HG02798 (cell line): ENCODE measurements around the gene VTCN1.
"Not testable (repeated sequence)": the region's sequence is repeated elsewhere in the genome, so short reads cannot be mapped to it uniquely, and the experiment has no call there.

Experiments used
- ATAC-seq: cut with Tn5 transposase; IDR thresholded peaks from one replicate; pipeline ENCODE4 v1.9.1; 2021; ENCODE audit warnings: mild to moderate bottlenecking; ENCODE audit not compliant: unreplicated experiment, poor library complexity

VTCN1 gene

DNA sequence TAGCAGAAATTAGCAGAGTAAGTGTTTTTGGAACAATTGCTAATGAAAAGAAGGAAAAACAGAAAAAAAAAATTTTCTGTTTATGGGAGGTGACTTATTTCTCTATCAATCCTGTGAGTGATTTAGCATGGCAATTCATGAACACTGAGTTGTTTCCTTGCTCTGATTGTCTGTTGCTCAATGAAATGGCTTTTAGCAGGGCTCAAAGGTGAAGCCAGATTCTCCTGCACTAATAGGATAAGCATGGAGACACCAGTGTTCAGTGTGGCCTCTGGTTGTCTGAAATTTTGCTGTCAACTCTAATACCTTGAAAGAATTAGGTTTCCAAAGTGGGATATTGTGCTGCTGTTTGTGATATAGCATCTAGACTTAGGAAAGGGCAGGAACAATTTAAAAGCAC lies 105.0 kb downstream of the VTCN1 start:
- ATAC-seq, result no peak

DNA sequence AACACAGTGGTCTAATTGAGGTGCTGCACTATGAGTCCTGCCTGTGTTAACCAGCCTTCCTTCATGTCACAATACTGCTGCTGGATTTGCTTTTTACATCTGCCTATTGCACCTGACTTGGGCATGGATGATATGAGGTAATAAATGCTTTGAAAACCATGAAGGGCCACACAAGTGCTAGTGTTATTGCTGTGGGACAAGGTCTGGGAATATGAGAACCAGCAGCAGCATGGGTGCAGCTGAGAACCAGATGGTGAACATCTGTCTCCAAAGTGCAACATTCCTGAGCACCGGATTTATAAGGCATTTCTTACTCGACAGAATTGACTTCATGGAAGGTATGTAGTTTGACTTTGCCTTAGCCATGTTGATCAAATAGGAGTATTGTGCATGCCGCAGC lies 105.7 kb downstream of the VTCN1 start:
- no peak for ATAC-seq

DNA sequence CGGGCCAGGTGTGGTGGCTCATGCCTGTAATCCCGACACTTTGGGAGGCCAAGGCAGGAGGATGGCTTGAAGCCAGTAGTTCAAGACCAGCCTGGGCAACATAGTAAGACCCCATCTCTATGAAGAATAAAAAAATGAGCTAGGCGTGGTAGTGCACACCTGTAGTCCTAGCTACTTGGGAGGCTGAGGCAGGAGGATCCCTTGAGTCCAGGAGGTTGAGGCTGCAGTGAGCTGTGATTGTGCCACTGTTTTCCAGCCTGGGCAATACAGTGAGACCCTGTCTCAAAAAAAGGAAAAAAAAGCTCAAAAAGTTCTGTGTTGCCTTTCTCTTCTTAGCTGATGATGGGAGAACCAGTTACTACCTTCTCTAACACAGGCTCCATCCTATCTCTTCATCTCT lies 108.9 kb downstream of the VTCN1 start:
- not testable (repeated sequence) for ATAC-seq

DNA sequence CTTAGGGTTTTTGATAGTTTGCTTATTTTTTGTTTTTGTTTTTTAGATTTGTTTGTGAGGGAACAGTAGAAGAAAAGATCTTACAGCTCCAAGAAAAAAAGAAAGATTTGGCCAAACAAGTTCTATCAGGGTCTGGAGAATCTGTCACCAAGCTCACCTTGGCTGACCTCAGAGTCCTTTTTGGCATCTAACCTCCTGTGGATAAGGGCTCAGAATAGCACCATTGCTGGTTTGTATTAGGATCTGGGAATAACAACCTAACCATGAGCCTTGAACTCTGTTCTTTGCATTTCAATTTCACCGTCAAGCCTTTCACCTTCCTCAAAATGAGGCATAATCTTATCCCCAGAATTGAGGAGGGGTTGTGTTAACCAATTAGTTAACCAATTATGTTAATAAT lies 109.4 kb downstream of the VTCN1 start:
- no peak for ATAC-seq

DNA sequence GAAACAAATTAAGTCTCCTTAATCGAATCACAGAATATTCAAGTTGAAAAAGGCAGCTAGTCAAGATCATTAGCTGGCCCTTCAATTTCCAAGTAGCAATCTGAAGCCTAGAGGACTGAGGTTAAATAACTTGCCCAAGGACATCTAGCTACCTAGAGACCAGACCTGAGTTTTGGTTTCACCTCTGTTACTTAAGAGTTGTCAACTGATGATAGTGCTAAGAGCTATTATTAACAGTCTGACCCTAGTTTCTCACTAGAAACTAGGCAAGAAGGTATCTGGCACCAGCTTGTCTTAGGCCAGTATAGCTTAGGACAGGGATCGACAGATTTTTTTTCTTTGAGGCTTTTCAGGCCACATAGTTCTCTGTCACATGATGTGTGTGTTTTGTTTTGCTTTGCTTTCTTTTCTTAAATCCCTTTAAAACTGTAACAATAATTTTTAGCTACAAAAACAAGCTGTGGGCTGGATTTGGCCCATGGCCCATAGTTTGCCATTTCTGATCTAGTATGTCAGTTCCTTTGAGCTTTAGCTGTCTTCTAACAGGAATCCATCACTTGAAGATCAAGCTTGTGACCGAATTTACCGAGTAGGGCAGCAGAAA lies 112.3 kb downstream of the VTCN1 start:
- no peak for ATAC-seq

DNA sequence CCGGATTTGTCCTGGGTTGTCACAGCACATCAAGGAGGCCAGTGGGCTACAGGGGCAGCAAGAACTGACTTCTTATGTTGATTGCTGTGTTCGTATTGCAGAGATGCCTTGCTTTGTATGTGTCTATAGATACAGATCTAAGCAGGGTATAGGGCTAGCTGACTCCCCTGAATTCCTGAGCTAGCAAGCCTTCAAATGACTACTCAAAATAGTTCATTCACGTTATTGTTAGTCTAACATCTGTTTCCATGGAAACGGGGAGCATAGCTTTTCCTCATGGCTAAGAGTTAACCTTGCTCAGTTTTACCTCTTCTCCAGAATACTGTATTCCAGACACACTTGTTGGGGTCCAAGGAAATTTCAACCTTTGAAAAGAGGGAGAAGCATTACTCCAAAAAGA lies 113.3 kb downstream of the VTCN1 start:
- ATAC-seq, result no peak

DNA sequence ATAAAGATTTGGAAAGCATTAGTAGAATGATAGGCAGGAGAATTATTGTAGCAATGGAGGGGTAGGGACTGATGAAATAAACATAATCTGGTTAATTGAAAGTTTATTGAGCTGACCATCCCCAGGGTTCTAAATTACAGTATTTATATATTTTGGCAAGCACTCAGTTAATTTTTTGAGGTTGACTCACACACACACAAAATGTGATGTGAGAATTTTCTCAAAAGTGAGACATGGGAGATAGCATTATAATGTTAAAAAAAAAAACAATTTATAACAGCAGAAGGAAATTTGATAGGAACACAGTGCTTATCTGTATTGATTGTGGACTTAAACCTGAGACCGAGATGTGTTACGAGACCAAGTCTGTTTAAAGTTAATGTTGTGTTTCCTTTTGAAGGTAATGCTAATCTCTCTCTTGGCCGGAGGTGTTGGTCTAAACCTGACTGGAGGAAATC lies 113.7 kb downstream of the VTCN1 start:
- ATAC-seq, result no peak

DNA sequence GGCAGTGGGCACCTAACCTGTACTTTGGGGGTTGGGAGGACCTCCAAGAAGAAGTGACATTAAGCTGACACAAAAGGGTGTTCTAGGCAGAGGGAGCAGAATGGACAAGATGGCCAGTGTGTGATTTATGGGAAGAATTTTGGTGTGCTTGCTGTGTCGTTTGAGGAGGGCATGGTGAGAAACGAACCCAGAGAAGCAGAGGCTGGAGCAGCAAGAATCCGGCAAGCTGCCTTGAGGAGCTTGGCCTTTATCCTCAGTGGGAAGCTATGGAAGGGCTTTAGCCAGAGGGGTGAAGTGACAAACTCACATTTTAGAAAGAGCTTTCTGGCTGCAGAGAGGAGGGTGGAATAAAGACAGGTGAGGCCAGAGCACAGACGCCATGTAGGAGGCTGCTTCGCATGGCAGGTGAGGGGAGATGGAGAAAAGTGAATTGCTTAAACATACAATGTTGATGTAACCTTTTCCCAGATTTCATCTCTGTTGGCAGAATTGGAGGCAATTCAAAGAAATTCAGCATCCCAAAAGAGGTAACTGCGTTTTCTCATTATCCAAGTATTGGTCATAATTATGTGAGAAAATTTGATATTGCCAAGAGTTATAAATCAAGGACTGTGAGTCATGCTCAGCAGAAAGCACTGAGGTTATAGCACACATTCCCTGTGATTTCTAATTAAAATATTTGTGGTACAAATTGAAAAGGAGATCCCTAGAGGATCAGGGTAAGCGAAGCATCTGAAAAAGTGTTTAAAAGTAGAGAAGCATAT lies 115.7 kb downstream of the VTCN1 start:
- no peak for ATAC-seq

DNA sequence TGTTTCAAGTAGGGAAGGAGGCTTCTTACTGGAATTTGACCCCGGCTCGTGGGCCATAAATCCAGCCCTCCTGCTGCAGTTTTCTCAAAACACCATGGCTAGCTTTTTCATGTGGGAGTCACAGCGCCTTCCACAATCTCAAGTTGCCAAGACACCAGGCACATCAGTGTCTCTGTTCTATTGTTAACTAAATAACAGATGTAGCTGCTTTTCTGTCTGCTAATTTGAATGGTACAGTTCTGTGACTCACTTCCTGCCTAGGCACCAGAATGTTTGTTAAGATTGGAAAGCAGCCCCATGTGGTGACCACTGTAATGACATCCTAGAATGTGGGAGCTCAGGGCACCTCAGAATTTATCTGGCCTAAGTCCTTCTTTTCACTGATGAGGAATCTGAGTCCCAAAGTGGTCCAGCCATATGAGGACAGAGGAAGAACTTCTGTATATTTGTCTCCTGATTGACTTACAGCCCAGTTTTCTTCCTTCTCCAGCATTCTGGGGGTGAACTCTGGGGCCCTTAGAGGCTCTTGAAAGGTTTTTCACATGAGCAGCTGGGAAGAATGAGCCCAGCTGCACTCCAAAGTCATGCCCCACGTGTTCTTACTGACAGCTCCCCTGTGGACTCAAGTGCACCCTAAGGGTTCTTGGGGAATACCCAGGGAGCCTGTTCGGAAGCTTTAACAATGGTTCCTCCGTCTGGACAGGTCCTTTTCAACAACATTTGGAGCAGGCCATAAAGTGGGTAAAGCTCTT lies 116.7 kb downstream of the VTCN1 start:
- peak; percentile 76 for ATAC-seq
